Measurements from ENCODE around the gene IL9R. TPM values are rescaled to one million over a fixed set of nuclear protein-coding genes. Genes with fewer than 3 reads are reported as not detected.

IL9R gene
- total RNA-seq = 1.2 TPM
- long read RNA-seq = 0 reads

- H3K36me3 ChIP-seq = no peaks in the 10 kb centered on the region
- DNase-seq = no peak
- no peaks in the 10 kb centered on the region for H3K4me1 ChIP-seq
- intact Hi-C loops (cut with DNase I) = no loop called here
- H3K27ac ChIP-seq = peak within 1 kb of the TSS; percentile 3
- ATAC-seq = peak in 1 of 2 donors; percentile 11
- H3K9me3 ChIP-seq = no peaks in the 10 kb centered on the region
- no peaks in the 10 kb centered on the region for H3K27me3 ChIP-seq (ENCODE audit: low read depth)
- TF ChIP-seq CTCF (IDR thresholded peaks at IDR 0.05) = no peak
- no peak within 1 kb of the TSS for H3K4me3 ChIP-seq
Measured at GRCh38 chrX:155997436-155997835, at the start of gene IL9R. Gene IL9R (plus strand): TSS chrX:155997696. CDS start chrX:155997760, 64 bp downstream.

- no peak overlapping the region for H3K27ac ChIP-seq
- intact Hi-C loops (cut with DNase I) = no loop called here
- H3K9me3 ChIP-seq = no peaks in the 10 kb centered on the region
- H3K36me3 ChIP-seq = no peaks in the 10 kb centered on the region
- DNase-seq (no peak), ATAC-seq (no peak)
- H3K4me1 ChIP-seq = no peaks in the 10 kb centered on the region
- no peak overlapping the region for H3K4me3 ChIP-seq
- no peaks in the 10 kb centered on the region for H3K27me3 ChIP-seq (ENCODE audit: low read depth)
- no peak for TF ChIP-seq CTCF (IDR thresholded peaks at IDR 0.05)
Measured at GRCh38 chrX:155949098-155949497, 48.4 kb upstream of the IL9R start.

DNA sequence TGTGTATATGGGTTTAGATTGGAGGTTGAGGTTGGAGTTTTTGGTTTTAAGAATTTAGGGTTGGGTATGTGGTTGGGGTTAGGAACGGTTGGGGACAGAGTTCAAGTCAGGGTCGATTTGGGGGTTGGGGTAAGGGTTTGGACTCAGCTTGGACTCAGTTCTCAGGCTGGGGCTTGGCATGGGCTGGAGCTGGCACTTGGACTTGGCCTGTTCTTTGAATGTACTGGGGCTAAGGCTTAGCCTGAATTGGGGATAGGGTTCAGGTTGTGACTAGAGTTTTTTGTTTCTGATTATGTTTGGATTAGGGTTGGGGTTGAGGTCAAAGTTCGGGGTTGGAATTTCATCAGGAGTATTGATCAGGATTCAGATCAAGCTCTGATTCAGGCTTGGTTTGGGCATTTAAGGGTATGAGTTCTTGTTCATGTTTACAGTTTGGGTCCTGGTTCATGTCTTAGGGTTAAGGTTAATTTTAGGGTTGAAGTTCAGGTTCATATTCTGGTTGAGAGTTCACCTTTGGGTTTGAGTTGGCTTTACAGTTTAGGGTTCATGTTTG, 46.2 kb upstream of the IL9R start:
- no peak for ATAC-seq
- intact Hi-C loops (cut with DNase I) = no loop called here
- Histone ChIP-seq H3K4me3 (no peak overlapping the region), H3K9me3 (no peaks in the 10 kb centered on the region), H3K4me1 (no peaks in the 10 kb centered on the region), H3K27ac (no peak overlapping the region), H3K36me3 (no peaks in the 10 kb centered on the region), H3K27me3 (ENCODE audit: low read depth) (no peaks in the 10 kb centered on the region)
- no peak for DNase-seq
- no peak for TF ChIP-seq CTCF (IDR thresholded peaks at IDR 0.05)

DNA sequence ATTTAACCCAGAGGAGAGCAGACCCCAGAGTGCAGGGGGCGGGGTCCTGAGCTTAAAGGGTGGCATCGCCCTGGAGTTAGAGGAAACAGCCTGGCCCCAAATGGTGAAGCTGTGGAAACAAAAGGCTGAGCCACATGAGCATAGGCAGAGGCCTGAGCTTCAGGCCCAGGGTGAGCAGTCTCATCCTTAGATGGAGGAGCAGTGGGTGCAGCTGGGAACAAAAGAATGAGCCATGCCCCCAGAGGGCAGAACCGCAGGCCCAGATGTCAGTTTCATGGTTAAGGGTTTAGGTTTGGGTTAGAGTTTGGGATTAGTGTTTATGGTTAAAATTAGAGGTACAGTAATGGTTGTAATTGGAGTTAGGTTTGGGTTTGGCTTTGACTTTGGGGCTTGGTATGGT, 44.4 kb upstream of the IL9R start:
- H3K9me3 ChIP-seq = no peaks in the 10 kb centered on the region
- H3K27me3 ChIP-seq (ENCODE audit: low read depth) = no peaks in the 10 kb centered on the region
- ATAC-seq (no peak), DNase-seq (no peak)
- no peak overlapping the region for H3K4me3 ChIP-seq
- no peaks in the 10 kb centered on the region for H3K4me1 ChIP-seq
- H3K27ac ChIP-seq = no peak overlapping the region
- intact Hi-C loops (cut with DNase I) = no loop called here
- no peak for TF ChIP-seq CTCF (IDR thresholded peaks at IDR 0.05)
- no peaks in the 10 kb centered on the region for H3K36me3 ChIP-seq

DNA sequence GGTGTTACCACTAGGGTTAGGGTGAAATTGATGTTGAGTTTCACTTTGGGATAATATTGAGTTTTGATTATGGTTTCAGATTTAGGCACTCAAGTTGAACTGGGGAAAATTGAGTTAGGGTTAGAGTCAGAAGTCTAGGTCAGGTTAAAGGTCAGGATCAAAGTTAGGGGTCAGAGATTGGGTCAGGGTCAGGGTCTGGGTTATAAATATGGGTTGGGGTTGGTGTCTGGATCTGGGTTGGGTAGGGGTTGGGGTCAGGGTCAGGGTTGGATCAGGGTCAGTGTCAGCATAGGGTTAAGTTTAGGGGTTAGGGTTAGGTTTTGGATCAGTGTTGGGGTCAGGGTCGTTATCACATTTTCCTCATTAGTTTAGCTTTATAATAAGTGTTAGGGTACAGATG, 42.7 kb upstream of the IL9R start:
- H3K9me3 ChIP-seq = no peaks in the 10 kb centered on the region
- H3K27ac ChIP-seq = no peak overlapping the region
- no peak for TF ChIP-seq CTCF (IDR thresholded peaks at IDR 0.05)
- intact Hi-C loops (cut with DNase I) = no loop called here
- no peaks in the 10 kb centered on the region for H3K36me3 ChIP-seq
- ATAC-seq (no peak), DNase-seq (no peak)
- H3K4me3 ChIP-seq = no peak overlapping the region
- H3K4me1 ChIP-seq = no peaks in the 10 kb centered on the region
- no peaks in the 10 kb centered on the region for H3K27me3 ChIP-seq (ENCODE audit: low read depth)

- intact Hi-C loops (cut with DNase I) = no loop called here
- Histone ChIP-seq H3K27me3 (ENCODE audit: low read depth) (no peaks in the 10 kb centered on the region), H3K4me1 (no peaks in the 10 kb centered on the region), H3K4me3 (no peak overlapping the region), H3K36me3 (no peaks in the 10 kb centered on the region), H3K27ac (no peak overlapping the region), H3K9me3 (no peaks in the 10 kb centered on the region)
- no peak for TF ChIP-seq CTCF (IDR thresholded peaks at IDR 0.05)
- ATAC-seq (no peak), DNase-seq (no peak)
Measured at GRCh38 chrX:155956099-155956498, 41.4 kb upstream of the IL9R start.
